NCI-H2227 (cell line): ENCODE results near the gene UBE2D2.
"Not testable (repeated sequence)": the region's sequence is repeated elsewhere in the genome, so short reads cannot be mapped to it uniquely, and the experiment has no call there.

Experiments
- DNase-seq: peaks from one replicate; lab custom pipeline; 2025; ENCODE audit not compliant: unreplicated experiment; lab: John Stamatoyannopoulos, UW

The UBE2D2 gene

GRCh38 chr5:139578325-139578724, 17.2 kb downstream of the UBE2D2 start:
- DNase-seq = no peak

DNA sequence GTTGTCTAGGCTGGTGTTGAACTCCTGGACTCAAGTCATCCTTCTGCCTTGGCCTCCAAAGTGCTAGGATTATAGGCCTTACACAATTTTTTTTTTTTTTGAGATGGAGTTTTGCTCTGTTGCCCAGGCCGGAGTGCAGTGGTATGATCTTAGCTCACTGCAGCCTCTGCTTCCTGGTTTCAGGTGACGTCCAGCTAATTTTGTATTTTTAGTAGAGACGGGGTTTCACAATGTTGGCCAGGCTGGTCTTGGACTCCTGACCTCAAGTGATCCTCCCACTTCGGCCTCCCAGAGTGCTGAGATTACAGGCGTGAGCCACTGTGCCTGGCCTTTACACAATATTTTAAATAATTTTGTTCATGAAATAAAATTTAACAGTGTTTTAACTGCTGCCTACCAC, 21.0 kb downstream of the UBE2D2 start:
- DNase-seq = not testable (repeated sequence)

DNA sequence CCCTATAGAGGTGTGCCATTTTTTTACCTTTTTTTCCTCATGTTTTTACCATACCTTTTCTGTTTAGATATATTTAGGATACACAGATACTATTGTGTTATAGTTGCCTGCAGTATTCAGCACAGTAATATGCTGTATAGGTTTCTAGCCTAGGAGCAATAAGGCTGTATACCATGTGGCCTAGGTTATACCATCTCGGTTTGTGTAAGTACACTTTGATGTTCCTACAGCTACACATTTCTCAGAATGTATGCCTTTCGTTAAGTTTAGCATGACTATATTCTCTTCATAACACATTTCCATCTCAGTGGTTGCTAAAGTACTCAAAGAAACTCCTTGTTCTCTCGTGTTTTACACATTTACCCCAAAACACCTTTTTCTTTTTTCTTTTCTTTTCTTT, 23.0 kb downstream of the UBE2D2 start:
- DNase-seq = no peak

GRCh38 chr5:139588116-139588515, 27.0 kb downstream of the UBE2D2 start:
- not testable (repeated sequence) for DNase-seq

- DNase-seq = no peak
These were observed 27.8 kb downstream of the UBE2D2 start for GRCh38 chr5:139588962-139589361.

- DNase-seq = no peak
These were observed 31.1 kb downstream of the UBE2D2 start for GRCh38 chr5:139592289-139592688.

DNA sequence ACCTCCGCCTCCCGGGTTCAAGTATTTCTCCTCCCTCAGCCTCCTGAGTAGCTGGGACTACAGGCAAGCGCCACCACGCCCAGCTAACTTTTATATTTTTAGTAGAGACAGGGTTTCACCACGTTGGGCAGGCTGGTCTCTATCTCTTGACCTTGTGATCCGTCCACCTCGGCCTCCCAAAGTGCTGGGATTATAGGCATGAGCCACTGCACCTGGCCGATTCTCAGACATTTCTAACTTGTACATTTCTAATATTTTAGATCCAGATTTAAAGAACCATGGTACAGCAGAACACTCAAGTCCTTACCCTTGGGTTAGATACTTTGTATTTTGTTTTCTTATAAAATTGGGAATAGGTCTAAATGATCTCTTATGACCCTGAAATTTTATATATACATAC, 31.9 kb downstream of the UBE2D2 start:
- DNase-seq = not testable (repeated sequence)

DNA sequence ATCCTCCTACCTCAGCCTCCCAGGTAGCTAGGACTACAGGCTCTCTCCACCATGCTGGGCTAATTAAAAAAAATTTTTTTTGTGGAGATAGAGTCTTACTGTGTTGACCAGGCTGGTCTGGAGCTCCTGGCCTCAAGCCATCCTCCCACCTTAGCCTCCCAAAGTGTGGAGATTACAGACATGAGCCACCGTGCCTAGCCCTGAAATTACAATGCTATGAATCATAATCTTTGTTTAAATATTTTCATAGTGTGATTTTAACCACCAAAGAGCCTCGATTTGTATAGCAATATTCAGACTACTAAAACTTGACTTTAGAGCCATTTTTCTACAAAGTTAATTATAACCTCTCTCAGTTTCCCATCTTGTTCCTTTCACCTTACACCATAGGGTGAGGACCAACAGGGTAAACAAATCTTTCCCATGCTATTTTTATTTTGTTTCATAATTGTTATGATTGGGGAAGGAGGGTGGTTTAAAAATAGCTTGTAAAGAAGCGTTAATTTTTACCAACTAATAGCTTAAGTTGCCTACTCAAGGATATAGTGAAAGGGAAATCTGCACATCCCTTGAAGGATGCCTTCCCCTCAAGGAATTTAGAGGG, 32.7 kb downstream of the UBE2D2 start:
- no peak for DNase-seq

GRCh38 chr5:139597134-139597533, 36.0 kb downstream of the UBE2D2 start:
- DNase-seq = no peak

DNA sequence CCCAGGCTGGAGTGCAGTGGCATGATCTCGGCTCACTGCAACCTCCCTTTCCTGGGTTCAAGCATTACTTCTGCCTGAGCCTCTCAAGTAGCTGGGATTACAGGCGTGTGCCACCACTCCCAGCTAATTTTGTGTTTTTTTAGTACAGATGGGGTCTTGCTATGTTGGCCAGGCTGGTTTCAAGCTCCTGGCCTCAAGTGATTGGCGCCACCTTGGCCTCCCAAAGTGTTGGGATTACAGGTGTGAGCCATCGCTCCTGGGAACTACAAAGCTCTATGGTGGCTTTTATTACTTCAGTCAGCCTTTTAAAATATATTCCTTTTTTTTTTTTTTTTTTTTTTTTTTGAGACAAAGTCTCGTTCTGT, 37.4 kb downstream of the UBE2D2 start:
- not testable (repeated sequence) for DNase-seq

- no peak for DNase-seq
These were observed 39.3 kb downstream of the UBE2D2 start for GRCh38 chr5:139600336-139600949.

GRCh38 chr5:139601429-139601828, 40.3 kb downstream of the UBE2D2 start:
- no peak for DNase-seq

DNA sequence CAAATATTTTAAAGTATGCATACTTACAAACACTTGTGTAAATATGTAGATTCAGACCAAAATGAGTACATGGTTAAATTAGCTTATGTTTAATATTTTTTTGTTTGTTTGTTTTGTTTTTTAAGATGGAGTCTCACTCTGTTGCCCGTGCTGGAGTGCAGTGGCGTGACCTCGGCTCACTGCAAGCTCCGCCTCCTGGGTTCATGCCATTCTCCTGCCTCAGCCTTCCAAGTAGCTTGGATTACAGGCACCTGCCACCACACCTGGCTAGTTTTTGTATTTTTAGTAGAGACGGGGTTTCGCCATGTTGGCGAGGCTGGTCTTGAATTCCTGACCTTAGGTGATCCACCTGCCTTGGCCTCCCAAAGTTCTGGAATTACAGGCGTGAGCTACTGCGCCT, 40.8 kb downstream of the UBE2D2 start:
- DNase-seq = not testable (repeated sequence)

DNA sequence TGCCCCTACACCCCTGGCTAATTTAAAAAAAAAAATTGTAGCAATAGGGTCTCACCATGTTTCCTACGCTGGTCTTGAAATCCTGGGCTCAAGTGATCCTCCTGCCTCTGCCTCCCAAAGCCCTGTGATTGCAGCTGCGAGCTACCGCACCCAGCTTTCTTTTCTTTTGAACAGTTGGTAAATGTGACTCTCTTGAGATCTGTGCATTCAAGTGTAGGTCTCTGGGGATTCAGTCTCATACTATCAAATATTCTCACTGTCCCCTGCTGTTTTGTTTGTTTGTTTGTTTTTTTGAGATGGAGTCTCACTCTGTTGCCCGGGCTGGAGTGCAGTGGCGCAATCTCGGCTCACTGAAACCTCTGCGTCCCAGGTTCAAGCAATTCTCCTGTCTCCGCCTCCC, 44.7 kb downstream of the UBE2D2 start:
- DNase-seq = no peak

DNA sequence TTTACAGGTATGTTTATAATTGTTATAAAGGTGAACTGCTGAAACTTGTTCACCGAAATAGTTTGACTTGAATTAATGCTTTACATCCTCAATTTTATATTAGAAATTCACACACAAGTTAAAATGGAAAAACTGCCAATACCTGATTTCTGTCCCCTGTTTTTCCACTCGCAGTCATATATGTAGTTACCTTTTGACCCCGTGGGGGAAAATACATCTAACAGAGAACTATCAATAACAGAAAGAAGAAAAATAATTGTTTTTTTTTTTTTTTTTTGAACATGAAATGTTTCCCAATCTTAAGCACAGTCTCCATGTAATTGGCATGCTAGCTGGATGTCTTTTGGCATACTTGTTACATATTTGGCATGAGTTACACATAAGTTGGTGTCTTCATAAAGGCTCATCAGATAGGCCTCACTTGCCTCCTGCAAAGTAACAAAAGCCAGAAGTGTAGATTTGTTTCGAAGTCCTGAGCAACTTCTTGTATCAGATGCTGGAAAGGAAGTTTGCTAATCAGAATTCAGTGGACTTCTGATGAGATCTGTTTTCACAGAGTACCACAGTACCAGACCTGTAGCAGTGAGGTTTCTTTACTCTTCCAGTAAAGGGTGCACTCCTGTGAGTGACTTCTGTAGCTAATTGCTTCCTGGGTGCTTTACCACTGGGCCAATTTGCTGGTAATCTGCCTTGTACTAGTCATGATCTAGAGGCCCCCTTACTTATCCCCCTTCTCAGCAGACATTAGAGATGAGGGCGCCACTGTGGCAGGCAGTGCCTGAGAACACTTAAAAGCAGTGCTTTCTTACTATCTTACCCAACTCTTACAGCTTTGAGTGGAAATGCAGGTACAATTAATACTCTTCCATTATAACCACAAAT, 50.8 kb downstream of the UBE2D2 start:
- DNase-seq = no peak

GRCh38 chr5:139619861-139620260, 58.7 kb downstream of the UBE2D2 start:
- DNase-seq = no peak

- DNase-seq = not testable (repeated sequence)
These were observed 64.3 kb downstream of the UBE2D2 start for GRCh38 chr5:139625398-139625797.

DNA sequence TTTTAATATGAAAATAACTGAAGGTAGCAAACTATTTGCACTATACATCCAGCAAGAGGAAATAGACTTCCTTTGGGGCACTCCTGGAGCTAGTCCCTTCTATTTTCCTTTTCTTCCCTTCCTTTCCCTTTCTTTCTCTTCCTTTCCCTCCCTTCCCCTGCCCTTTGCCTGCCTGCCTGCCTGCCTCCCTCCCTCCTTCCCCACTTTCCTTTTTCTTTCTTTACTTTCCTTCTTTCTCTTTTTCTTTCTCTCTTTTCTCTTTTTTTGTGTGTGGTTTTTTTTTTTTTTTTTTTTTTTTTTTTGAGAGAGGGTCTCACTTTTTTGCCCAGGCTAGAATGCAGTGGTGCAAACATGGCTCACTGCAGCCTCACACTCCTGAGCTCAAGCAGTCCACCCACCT, 69.7 kb downstream of the UBE2D2 start:
- DNase-seq = no peak

DNA sequence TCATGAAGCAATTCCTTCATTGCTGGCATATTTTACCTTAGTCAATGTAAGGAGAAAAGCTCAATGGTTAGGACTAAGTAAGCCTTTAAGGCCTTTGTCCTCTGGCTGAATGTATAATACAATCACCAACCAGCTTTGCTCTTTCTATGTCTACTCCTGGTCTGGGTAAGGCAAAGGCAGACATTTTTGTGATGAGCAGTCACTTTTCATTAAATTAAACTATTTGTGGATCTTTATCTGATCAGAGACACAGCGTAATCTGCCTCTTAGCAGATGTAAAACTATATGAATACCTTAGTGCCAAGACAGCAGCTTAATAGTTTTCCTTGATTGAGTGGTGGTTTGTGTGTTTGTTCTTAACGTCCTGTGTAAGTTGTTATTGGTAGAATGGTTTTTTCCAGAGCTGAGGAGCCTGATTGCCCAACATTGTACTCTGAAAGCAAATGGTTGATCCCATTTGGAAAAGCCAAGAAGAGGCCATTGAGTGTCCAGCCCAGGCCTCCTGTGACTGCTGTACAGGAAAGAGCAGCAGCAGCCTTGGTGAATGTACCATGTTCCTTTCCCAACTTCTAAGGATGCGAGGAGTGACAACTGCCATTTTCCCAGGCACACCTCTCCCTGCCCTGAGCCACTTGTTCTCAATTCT, 70.5 kb downstream of the UBE2D2 start:
- DNase-seq = no peak

GRCh38 chr5:139633295-139634027, 72.3 kb downstream of the UBE2D2 start:
- peak; percentile 80 for DNase-seq

DNA sequence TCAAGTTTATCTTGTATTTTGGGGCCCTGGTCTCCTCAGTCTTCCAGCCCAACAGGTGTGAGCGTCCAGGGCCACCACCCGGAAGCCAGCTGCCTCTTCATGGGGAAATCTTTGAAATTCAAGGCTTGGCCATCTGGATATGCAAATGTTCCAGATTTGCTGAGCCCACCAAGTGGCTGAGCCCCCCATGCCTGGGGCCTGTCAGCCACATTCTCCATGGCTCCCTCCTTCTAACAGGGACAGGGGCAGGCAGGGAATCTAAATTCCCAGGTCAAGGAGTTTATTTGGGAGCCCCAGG, 72.8 kb downstream of the UBE2D2 start:
- DNase-seq = no peak
